Measurements from ENCODE around the gene LTB4R.

GRCh38 chr14:24271134-24271833 is 40.0 kb upstream of the LTB4R start, which contains the start of gene RABGGTA:
- TF ChIP-seq ESRRA (IDR thresholded peaks at IDR 0.05; ENCODE audit: borderline replicate concordance, low read length) (no peak), JUN (IDR thresholded peaks at IDR 0.05) (peak; percentile 61 to 92; a peak in 3 of 5 replicates), POLR2A (IDR thresholded peaks at IDR 0.05; ENCODE audit: low read length) (peak; percentile 42), MAZ (IDR thresholded peaks at IDR 0.05; ENCODE audit: borderline replicate concordance, low read depth, low read length) (0 out of 2 replicates have a peak, but pooled peaks have one; percentile 74), PBX3 (IDR thresholded peaks at IDR 0.05) (peak; percentile 70), MYC (IDR thresholded peaks at IDR 0.05; ENCODE audit: borderline replicate concordance, low read length) (peak; percentile 65; the same call in 1 of the 2 replicates), E2F6 (IDR thresholded peaks at IDR 0.05; ENCODE audit: borderline replicate concordance, low read depth) (peak; percentile 81; the same call in 1 of the 2 replicates), TP53 (CRISPR knock-in tag; IDR thresholded peaks at IDR 0.05) (no peak), HDAC2 (IDR thresholded peaks at IDR 0.05) (no peak), JUNB (IDR thresholded peaks at IDR 0.05) (no peak)
- TF ChIP-seq, protein P1, sequence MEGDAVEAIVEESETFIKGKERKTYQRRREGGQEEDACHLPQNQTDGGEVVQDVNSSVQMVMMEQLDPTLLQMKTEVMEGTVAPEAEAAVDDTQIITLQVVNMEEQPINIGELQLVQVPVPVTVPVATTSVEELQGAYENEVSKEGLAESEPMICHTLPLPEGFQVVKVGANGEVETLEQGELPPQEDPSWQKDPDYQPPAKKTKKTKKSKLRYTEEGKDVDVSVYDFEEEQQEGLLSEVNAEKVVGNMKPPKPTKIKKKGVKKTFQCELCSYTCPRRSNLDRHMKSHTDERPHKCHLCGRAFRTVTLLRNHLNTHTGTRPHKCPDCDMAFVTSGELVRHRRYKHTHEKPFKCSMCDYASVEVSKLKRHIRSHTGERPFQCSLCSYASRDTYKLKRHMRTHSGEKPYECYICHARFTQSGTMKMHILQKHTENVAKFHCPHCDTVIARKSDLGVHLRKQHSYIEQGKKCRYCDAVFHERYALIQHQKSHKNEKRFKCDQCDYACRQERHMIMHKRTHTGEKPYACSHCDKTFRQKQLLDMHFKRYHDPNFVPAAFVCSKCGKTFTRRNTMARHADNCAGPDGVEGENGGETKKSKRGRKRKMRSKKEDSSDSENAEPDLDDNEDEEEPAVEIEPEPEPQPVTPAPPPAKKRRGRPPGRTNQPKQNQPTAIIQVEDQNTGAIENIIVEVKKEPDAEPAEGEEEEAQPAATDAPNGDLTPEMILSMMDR (IDR thresholded peaks at IDR 0.05), result peak; percentile 62
- TF ChIP-seq, protein P2, sequence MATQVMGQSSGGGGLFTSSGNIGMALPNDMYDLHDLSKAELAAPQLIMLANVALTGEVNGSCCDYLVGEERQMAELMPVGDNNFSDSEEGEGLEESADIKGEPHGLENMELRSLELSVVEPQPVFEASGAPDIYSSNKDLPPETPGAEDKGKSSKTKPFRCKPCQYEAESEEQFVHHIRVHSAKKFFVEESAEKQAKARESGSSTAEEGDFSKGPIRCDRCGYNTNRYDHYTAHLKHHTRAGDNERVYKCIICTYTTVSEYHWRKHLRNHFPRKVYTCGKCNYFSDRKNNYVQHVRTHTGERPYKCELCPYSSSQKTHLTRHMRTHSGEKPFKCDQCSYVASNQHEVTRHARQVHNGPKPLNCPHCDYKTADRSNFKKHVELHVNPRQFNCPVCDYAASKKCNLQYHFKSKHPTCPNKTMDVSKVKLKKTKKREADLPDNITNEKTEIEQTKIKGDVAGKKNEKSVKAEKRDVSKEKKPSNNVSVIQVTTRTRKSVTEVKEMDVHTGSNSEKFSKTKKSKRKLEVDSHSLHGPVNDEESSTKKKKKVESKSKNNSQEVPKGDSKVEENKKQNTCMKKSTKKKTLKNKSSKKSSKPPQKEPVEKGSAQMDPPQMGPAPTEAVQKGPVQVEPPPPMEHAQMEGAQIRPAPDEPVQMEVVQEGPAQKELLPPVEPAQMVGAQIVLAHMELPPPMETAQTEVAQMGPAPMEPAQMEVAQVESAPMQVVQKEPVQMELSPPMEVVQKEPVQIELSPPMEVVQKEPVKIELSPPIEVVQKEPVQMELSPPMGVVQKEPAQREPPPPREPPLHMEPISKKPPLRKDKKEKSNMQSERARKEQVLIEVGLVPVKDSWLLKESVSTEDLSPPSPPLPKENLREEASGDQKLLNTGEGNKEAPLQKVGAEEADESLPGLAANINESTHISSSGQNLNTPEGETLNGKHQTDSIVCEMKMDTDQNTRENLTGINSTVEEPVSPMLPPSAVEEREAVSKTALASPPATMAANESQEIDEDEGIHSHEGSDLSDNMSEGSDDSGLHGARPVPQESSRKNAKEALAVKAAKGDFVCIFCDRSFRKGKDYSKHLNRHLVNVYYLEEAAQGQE (IDR thresholded peaks at IDR 0.05), result no peak
- TF ChIP-seq, protein P3, sequence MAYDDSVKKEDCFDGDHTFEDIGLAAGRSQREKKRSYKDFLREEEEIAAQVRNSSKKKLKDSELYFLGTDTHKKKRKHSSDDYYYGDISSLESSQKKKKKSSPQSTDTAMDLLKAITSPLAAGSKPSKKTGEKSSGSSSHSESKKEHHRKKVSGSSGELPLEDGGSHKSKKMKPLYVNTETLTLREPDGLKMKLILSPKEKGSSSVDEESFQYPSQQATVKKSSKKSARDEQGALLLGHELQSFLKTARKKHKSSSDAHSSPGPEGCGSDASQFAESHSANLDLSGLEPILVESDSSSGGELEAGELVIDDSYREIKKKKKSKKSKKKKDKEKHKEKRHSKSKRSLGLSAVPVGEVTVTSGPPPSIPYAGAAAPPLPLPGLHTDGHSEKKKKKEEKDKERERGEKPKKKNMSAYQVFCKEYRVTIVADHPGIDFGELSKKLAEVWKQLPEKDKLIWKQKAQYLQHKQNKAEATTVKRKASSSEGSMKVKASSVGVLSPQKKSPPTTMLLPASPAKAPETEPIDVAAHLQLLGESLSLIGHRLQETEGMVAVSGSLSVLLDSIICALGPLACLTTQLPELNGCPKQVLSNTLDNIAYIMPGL (CRISPR knock-in tag; IDR thresholded peaks at IDR 0.05; ENCODE audit: borderline replicate concordance), result peak; percentile 96
- TF ChIP-seq, protein P4, sequence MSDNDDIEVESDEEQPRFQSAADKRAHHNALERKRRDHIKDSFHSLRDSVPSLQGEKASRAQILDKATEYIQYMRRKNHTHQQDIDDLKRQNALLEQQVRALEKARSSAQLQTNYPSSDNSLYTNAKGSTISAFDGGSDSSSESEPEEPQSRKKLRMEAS (IDR thresholded peaks at IDR 0.05), result peak; percentile 92
